GM12864 (cell line): ENCODE results near the gene LOX.

Experiments used
- DNase-seq: peaks from one replicate; pipeline ENCODE4 v3.0.0-alpha.2; 2011; ENCODE audit warnings: low read depth
- H3K4me3 ChIP-seq: 2 replicates; pipeline ENCODE4 v1.5.1; 2011; ENCODE audit warnings: mild to moderate bottlenecking, low read depth, low read length, control low read depth
- TF ChIP-seq, protein P1 (sequence below): IDR thresholded peaks from 2 replicates; pipeline ENCODE4 v1.5.1; 2011; ENCODE audit warnings: low read depth, mild to moderate bottlenecking, moderate library complexity, low read length, control low read depth, inconsistent platforms; ENCODE audit errors: missing control alignments

LOX gene

DNA sequence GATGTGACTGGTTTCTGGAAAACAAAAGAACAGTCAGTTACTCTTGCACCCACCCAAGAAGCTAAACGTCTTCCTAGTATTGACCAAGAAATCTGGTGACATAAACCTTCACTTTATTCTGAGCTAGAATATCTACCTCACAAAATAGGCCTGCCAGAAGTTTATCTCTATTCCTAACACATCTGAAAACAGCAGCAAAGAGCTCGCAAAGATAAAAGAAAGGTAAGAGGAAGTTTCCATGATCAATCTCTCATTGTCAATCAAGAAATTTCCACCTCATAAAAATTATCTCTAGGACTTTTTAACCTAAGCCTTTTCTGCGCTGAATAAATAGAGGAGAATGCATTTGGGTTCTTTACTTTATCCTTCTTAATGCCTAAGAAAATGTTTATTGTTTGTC lies 34.0 kb upstream of the LOX start:
- DNase-seq = no peak
- TF ChIP-seq, protein P1, sequence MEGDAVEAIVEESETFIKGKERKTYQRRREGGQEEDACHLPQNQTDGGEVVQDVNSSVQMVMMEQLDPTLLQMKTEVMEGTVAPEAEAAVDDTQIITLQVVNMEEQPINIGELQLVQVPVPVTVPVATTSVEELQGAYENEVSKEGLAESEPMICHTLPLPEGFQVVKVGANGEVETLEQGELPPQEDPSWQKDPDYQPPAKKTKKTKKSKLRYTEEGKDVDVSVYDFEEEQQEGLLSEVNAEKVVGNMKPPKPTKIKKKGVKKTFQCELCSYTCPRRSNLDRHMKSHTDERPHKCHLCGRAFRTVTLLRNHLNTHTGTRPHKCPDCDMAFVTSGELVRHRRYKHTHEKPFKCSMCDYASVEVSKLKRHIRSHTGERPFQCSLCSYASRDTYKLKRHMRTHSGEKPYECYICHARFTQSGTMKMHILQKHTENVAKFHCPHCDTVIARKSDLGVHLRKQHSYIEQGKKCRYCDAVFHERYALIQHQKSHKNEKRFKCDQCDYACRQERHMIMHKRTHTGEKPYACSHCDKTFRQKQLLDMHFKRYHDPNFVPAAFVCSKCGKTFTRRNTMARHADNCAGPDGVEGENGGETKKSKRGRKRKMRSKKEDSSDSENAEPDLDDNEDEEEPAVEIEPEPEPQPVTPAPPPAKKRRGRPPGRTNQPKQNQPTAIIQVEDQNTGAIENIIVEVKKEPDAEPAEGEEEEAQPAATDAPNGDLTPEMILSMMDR = no peak
- H3K4me3 ChIP-seq = no peak overlapping the region

DNA sequence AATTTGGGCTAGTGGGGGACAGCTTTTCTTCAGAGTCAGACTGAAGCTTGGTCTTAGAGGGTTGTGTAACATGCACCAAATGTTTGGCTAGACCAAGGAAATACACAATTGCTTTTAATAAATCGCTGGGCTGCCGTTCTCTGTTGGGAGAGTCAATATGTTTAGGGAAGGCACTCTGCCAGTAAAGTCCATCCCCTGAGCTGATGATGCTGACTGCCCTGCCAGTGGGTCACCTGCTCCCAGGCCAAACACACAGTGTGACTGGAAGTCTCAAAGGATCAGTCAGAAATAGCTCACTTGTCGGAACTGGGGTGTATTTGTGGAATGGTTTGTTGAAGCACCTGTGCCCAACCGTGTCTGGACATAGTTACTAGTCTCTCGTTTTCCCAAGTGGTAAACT lies 33.4 kb upstream of the LOX start:
- no peak for DNase-seq
- H3K4me3 ChIP-seq = no peak overlapping the region
- TF ChIP-seq, protein P1 = no peak

DNA sequence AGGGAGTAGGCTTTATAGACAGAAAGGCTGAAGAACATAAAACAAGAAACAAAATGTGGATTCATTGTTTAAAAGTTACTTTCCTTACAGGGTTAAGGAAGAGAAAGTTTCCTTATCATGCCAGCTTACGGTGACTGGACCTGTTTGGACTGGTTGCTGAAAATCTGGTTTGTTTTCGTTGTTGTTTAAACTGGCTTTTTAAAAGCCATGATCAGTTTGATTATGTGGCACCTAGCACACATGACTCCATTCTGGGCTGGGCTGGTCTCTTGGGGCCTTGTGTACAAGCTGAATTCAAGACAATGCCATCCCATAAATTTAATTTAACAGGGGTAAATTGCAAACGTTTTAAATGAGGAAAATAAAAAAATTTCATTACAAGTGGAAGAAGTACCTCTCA lies 32.9 kb upstream of the LOX start:
- TF ChIP-seq, protein P1 = no peak
- DNase-seq = no peak
- no peak overlapping the region for H3K4me3 ChIP-seq

DNA sequence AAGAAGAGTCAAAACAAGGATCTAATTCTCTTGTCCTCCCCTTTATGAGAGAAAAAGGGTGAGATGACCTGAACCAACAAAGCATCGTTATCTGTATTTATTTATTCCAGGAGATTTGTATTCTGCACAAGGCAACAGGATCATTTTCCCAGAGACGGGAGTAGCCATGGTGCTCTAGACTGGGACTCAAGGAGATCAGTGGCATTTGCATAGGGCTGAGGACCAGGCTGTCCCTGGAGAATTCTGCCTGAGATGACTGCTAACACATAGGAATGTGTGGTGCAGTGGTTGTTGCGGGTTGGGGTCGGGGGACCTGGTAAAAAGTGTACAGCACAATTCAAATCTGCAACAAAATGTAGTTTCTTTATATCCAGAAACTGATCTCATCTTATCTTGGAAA lies 29.0 kb upstream of the LOX start:
- TF ChIP-seq, protein P1 = no peak
- no peak for DNase-seq
- no peak overlapping the region for H3K4me3 ChIP-seq

DNA sequence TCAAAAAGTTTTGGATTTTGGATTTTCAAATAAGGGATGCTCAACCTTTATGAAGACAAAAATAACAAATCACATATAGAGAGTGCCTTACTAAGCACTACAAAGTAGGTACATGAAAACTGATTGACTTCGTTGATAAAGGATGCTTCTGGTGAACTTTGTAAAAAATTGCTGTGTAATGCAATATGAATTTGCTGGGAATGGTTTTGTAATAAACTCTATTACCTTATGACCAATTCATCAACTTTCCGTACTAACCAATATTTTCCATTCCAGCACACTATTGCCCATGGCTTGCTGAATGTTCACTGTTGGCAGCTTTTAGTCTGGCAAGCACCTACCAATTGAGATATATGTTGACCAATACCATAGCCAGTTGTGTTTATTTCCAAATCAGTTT lies 27.9 kb upstream of the LOX start:
- H3K4me3 ChIP-seq = no peak overlapping the region
- no peak for DNase-seq
- TF ChIP-seq, protein P1 = no peak

DNA sequence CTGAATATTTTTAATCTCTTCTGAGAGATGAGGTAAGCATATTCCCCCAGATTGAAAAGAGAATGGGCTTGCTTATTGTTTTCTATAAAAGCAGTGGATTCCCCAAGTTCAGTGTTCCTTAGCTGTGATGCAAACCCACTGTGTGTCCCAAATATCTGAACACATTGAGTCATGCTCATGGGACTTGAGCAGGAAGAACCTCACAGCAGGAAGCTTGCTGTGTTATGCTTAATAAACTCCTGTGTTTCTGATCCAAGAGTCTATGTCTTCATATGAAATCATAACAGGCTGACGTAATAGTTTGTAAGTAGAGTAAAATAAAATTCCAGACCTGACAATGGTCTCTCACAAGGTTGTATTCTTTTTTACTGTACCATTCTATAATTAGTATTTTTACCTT lies 24.8 kb upstream of the LOX start:
- no peak for DNase-seq
- H3K4me3 ChIP-seq = no peak overlapping the region
- TF ChIP-seq, protein P1 = no peak

DNA sequence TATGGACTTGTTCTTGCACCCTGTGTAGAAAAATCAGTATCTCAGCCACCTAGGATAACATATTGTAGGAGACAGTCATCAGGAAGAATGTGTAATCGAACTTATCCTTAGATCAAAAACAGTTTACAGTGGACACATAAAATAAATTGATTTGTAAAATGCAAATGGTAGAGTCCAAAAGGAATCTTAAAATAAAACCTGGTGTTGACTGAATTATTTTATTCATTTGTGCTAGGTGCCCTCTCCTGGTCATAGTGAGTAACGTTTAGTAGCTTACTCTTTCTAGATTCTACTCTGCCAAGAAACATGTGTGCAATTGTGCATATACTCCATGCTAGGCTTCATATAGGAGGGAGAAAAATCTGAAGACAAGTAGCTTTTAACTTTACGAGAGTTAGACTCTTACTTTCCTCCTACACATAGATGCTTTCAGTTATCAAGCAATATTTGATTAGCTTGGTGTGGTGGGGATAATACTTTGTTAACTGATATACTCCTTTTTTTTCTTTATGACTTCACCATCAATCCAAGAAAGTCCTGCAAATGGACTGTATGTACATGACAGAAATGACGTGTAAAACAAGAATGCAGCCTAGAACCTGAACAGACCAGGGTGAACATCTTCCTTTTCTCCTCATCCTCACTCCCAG lies 23.7 kb upstream of the LOX start:
- no peak overlapping the region for H3K4me3 ChIP-seq
- no peak for DNase-seq
- TF ChIP-seq, protein P1 = peak; percentile 56
